Progenitor cell of endocrine pancreas (in vitro differentiated cells): ENCODE data around the gene METTL21A. TPM values are rescaled to one million over a fixed set of nuclear protein-coding genes. Genes with fewer than 3 reads are reported as not detected.

ENCODE experiments used
- DNase-seq: peaks from one replicate; pipeline ENCODE4 v3.0.0; 2021; ENCODE audit warnings: low spot score; ENCODE audit not compliant: unreplicated experiment
- H3K27ac Mint-ChIP-seq: 2 replicates; pipeline ENCODE4 v1.8.0; 2021; ENCODE audit warnings: mild to moderate bottlenecking, moderate library complexity, mixed read lengths
- H3K27me3 Mint-ChIP-seq: 2 replicates; pipeline ENCODE4 v1.8.0; 2021; ENCODE audit warnings: mixed read lengths
- H3K36me3 Mint-ChIP-seq: 2 replicates; pipeline ENCODE4 v1.8.0; 2022; ENCODE audit warnings: mixed read lengths; ENCODE audit not compliant: insufficient read depth
- H3K4me1 Mint-ChIP-seq: 2 replicates; pipeline ENCODE4 v1.8.0; 2021; ENCODE audit warnings: low read depth, mixed read lengths
- H3K4me3 Mint-ChIP-seq: 2 replicates; pipeline ENCODE4 v1.8.0; 2021; ENCODE audit warnings: low read depth, mild to moderate bottlenecking, moderate library complexity, mixed read lengths
- H3K9me3 Mint-ChIP-seq: 2 replicates; pipeline ENCODE4 v1.8.0; 2021; ENCODE audit warnings: low read depth, mixed read lengths
- CTCF ChIP-seq: fragments of 200-600 bp; sonication (generic); IDR thresholded peaks from one replicate; pipeline ENCODE4 v1.5.0; 2021; ENCODE audit warnings: antibody characterized with exemption, mild to moderate bottlenecking; ENCODE audit not compliant: unreplicated experiment
- total RNA-seq: library from RNA; stranded (reverse); gene quantifications from 2 replicates; pipeline ENCODE4 v1.2.1, GENCODE V29; 2021

The METTL21A gene
- total RNA-seq, 1 donor from 2014 or later, result 32.6 TPM

GRCh38 chr2:207599636-207600035 is 25.6 kb downstream of the METTL21A start:
- H3K27me3 Mint-ChIP-seq, result no peaks in the 10 kb centered on the region
- peak overlapping the region; percentile 33 for H3K27ac Mint-ChIP-seq
- no peaks in the 10 kb centered on the region for H3K9me3 Mint-ChIP-seq
- no peak overlapping the region for H3K4me3 Mint-ChIP-seq
- peaks cover 5% of the 10 kb centered on the region for H3K36me3 Mint-ChIP-seq
- H3K4me1 Mint-ChIP-seq, result peaks cover 8% of the 10 kb centered on the region
- TF ChIP-seq CTCF, result no peak
- no peak for DNase-seq

GRCh38 chr2:207594731-207595130 is 30.5 kb downstream of the METTL21A start:
- DNase-seq, result no peak
- peaks cover 36% of the 10 kb centered on the region for H3K36me3 Mint-ChIP-seq
- peaks cover 7% of the 10 kb centered on the region for H3K9me3 Mint-ChIP-seq
- no peaks in the 10 kb centered on the region for H3K27me3 Mint-ChIP-seq
- H3K4me1 Mint-ChIP-seq, result no peaks in the 10 kb centered on the region
- H3K27ac Mint-ChIP-seq, result no peak overlapping the region
- no peak for TF ChIP-seq CTCF
- no peak overlapping the region for H3K4me3 Mint-ChIP-seq

- Mint-ChIP-seq H3K4me1 (no peaks in the 10 kb centered on the region), H3K4me3 (no peak overlapping the region), H3K27me3 (no peaks in the 10 kb centered on the region), H3K36me3 (peaks cover 39% of the 10 kb centered on the region), H3K9me3 (peaks cover 7% of the 10 kb centered on the region), H3K27ac (peak overlapping the region; percentile 18)
- DNase-seq, result no peak
- no peak for TF ChIP-seq CTCF
These were observed 30.9 kb downstream of the METTL21A start for GRCh38 chr2:207594264-207594663.

GRCh38 chr2:207593277-207593676 is 31.9 kb downstream of the METTL21A start:
- Mint-ChIP-seq H3K4me3 (no peak overlapping the region), H3K27ac (no peak overlapping the region), H3K27me3 (no peaks in the 10 kb centered on the region), H3K36me3 (peaks cover 49% of the 10 kb centered on the region), H3K4me1 (no peaks in the 10 kb centered on the region), H3K9me3 (peaks cover 7% of the 10 kb centered on the region)
- TF ChIP-seq CTCF, result no peak
- DNase-seq, result no peak

- Mint-ChIP-seq H3K4me3 (no peak overlapping the region), H3K4me1 (peaks cover 4% of the 10 kb centered on the region), H3K27me3 (no peaks in the 10 kb centered on the region), H3K9me3 (peaks cover 7% of the 10 kb centered on the region), H3K27ac (no peak overlapping the region), H3K36me3 (peaks cover 73% of the 10 kb centered on the region)
- no peak for TF ChIP-seq CTCF
- DNase-seq, result no peak
These were observed 36.1 kb downstream of the METTL21A start for GRCh38 chr2:207589143-207589542.
